ENCODE data around the gene SIGLECL1. TPM values are rescaled to one million over a fixed set of nuclear protein-coding genes. Genes with fewer than 3 reads are reported as not detected.

The SIGLECL1 gene
- total RNA-seq, 1 donor from 2014 or later: not detected

DNA sequence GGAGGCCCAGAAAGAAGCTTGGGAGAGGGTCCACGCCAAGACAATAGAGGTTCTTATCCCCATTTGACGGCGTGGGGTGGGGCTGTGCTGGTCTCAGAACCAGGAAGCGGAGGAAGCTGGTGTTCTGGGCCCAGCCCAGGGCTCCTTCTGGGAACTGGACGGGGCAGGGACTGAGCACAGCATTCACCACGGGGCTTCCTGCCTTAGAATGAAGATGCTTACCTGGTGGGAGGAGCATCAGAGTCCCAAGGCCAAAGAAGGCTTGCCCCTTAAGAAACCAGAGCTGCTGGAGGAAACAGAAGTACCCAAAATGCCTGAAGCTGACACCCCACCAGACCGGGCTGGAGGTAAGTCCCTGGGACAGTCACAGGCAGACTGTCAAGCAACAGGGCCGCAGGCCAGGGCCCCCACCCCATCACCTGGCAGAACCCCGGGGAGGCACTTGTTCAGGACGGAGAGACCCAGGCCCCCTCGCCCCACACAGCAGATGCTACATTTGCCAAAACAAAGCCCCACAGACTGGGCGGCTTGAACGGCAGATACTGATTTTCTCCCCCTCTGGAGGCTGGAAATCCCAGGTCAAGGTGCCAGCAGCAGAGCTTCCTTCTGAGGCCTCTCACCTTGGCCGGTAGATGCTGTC, 42.8 kb downstream of the SIGLECL1 start:
- intact Hi-C loops (cut with DNase I): no loop called here
- DNase-seq (ENCODE audit: missing footprints) (no peak), ATAC-seq (no peak)

DNA sequence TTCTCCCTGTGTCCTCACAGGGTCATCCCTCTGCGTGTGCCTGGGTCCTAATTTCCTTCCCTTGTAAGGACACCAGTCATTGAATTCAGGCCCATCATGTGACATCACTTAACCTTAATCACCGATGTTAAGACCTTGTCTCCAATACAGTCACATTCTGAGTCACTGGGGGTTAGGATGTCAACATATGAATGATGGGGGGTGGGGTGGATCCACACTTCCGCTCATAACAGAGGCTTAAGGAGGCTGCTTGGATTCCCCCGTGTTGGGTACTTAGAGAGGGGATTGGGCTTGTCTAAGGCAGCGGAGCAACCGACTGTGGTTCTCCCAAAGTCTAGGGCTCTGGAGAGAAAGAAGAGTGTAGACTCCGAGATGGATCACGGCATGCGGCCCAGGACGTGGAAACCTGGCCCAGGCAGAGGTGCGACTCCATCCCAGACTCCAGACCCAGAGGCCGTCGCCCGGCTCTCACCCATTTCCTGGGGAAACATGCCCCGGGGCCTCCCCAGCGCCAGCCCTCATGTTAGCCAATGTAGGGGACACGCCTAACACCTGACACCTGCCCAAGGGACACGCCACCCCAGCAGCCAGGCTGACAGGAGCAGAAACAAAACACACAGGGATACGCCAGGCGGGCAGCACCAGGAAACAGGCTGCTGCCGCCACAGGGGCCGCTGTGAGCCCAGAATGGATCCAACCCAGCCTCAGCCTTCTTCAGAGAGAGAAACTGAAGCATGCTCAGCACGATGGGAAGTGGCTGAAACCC, 43.5 kb downstream of the SIGLECL1 start:
- DNase-seq (ENCODE audit: missing footprints) (no peak), ATAC-seq (no peak)
- intact Hi-C loops (cut with DNase I): no loop called here

- intact Hi-C loops (cut with DNase I): no loop called here
- no peak for ATAC-seq
- no peak for DNase-seq (ENCODE audit: missing footprints)
These were observed 44.1 kb downstream of the SIGLECL1 start for GRCh38 chr19:51294977-51295375.

DNA sequence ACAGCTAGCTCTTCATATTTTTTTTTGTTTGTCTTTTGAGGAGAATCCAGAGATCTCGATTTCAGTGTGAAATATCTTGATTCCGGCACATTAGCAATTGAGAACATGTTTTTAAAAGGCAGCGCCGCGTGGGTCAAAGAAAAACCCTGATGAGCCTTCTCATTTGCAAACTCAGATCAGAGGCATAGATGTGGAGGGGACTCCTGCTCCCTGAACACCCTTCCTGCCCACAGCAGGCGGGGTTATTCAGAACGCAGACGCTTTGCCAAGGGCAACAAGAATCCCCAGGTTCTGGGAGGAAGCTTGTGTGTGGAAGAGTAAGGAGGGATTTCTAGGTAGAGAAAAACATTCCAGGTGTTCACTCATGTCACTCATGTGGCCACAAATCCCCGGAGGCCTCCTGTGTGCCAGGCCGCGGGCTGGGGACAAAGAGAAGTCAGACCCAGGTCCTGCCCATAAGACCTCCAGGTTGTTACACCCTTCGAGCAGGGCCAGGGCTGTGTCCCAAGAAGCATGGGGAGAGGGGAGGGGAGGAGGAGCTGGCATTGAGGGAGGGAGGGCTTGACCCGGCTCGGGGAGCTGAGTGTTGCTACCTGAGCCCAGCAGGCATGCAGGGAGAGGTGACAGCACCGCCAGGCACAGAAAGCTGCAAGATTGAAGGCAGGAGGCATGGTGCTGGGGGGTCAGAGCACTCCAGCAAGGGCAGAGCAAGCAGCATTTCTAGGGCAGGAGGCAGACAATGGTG, 44.7 kb downstream of the SIGLECL1 start:
- intact Hi-C loops (cut with DNase I): no loop called here
- ATAC-seq (no peak), DNase-seq (ENCODE audit: missing footprints) (no peak)

DNA sequence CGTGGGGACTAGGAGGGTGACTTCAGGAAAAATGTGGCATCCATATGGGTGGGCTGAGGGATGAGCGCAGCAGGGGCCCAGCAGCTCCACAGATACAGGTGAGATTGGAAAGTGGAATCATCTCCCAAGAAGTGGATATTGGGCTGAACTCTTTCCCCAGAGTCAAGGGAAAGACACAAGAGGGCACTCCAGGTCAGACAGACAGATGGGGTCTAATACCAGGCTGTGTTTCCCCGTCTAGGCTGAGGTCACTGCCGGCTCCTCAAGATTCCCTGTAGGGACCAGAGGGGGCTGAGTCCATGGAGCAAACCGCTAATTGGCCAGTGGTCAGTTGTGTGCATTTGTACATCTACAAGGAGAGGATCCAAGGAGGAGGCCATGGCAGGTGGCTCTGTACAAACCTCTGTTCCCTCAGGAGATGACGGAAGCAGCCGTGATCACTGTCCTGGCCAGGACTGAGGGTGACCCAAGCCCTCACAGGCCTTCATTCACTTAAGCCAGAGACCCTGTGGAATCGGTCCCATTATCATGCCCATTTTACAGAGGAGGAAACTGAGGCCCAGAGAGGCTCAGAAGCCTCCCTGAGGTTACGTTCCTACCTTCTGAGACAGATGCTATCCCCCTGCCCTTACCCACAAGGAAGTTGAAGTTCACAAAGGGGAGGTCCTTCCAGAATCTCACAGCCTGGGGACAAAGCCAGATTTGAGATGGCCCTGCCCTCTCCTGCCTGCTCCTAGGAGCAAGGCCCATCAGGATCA, 45.6 kb downstream of the SIGLECL1 start:
- ATAC-seq (no peak), DNase-seq (ENCODE audit: missing footprints) (no peak)

GRCh38 chr19:51297406-51297805, 46.5 kb downstream of the SIGLECL1 start:
- DNase-seq (ENCODE audit: missing footprints): no peak
- intact Hi-C loops (cut with DNase I): no loop called here
- no peak for ATAC-seq

More for the DNA sequence above, 45.6 kb downstream of the SIGLECL1 start:
- intact Hi-C loops (cut with DNase I): no loop called here

DNA sequence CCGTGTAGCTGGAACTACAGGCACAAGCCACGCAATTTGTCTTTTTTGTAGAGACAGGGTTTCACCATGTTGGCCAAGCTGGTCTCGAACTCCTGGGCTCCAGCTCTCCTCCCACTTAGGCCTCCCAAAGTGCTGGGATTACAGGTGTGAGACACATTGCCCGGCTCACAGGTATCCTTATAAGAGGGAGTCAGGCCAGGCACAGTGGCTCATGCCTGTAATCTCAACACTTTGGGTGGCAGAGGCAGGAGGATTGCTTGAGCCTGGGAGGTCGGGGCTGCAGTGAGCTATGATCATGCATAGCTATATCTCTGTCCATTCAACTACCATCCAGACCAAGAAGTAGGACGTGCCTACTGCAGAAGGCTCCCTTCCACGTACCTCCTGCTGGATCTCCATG, 50.4 kb downstream of the SIGLECL1 start:
- no peak for ATAC-seq
- intact Hi-C loops (cut with DNase I): no loop called here

DNA sequence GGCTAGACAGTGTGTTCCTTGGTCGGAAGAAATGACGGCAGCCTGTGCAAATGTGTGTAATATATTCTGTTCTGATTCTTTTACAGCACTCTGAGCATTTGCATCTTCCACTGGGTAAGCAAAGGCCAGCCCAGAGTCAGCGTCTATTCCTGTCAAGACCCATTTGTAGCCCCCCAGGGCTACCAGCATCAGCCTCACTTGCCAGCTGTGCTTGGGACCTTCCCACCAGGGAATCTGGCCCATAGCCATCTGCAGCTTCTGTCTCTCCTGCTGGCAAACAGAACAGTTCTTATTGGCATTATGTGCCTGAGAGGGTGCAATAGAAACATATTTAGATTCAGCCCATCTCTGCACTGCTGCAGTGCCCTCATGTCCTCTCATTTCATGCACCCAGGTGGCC, 54.6 kb downstream of the SIGLECL1 start:
- no peak for DNase-seq (ENCODE audit: missing footprints)
- ATAC-seq: no peak
- intact Hi-C loops (cut with DNase I): no loop called here

More for the DNA sequence above, 50.4 kb downstream of the SIGLECL1 start:
- DNase-seq (ENCODE audit: missing footprints): no peak

DNA sequence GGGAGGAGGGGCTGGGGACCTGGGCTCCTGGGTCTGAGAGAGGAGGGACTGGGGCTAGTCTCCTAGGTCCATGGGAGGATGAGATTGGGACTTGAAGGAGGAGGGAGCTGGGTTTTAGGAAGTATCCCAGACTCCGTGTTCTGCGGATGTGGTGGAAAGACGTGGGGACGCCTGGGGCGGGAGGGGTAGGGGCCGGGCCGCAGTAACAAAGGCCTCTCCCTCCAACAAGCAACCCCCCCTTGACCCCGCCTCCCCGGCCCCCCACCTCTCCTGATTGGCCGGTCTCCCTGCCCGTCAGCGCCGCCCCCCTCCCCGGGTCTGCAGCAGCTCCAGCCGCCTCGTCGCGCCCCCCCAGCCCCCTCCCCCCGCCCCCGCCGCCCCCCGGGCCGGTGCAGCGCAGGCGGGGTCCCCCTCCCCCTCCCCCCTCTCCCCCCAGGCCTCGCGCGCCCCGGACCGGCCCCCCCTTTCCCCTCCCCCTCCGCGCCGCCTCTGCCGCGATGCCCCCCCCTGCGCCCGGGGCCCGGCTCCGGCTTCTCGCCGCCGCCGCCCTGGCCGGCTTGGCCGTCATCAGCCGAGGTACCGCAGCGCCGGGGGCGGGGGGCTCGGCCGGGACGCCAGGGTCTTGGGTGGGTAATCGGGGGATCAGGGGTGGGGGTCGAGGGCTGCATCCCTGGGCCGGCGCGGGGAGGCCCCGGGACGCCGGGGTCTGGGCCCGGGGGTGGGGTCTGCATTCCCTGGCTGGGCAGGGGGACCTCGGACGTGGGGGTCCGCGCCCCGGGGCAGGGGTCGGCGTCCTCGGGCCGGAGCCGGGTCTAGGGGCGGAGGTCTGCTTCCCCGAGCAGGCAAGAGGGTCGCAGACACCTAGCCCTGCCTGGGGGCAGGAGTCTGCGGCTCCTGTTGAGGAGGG, 60.7 kb downstream of the SIGLECL1 start, which contains the start of gene IGLON5:
Gene IGLON5 (plus strand): TSS at position 294 of the 907 bp plus-strand sequence. CDS start 204 bp downstream, at position 498.
- intact Hi-C loops (cut with DNase I): no loop called here
- no peak for ATAC-seq
- no peak for DNase-seq (ENCODE audit: missing footprints)

GRCh38 chr19:51316688-51317087, 65.8 kb downstream of the SIGLECL1 start:
- DNase-seq (ENCODE audit: missing footprints) (no peak), ATAC-seq (no peak)
- intact Hi-C loops (cut with DNase I): no loop called here

DNA sequence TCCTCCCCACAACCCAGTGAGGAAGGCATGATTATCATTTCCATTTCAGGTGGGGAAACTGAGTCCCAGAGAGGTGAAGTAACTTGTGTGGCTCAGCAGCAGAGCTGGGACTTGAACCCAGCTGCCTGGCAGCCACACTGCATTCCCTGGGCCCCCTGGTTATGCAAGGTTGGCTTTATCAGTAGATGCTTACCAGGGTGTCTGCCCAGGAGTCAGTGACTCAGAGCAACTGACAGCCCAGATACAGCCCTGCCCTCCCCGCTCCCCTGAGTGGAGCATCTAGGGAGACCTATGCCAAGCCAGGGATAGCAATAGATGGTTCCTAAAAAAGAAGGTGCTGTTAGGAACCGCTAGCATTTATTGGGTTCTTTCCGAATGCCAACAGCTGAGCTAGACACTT, 66.5 kb downstream of the SIGLECL1 start:
- intact Hi-C loops (cut with DNase I): no loop called here
- DNase-seq (ENCODE audit: missing footprints): no peak
- no peak for ATAC-seq

GRCh38 chr19:51317968-51318367, 67.1 kb downstream of the SIGLECL1 start:
- ATAC-seq (no peak), DNase-seq (ENCODE audit: missing footprints) (no peak)
- intact Hi-C loops (cut with DNase I): no loop called here

Small RNAs within 50 kb of the gene (microRNA-seq; reads per million reads assigned to microRNA genes)
- gene MIR8074: not detected

Other genes with a start within 250 kb of the SIGLECL1 start
- gene KLK8, start 249.5 kb upstream of the SIGLECL1 start, total RNA-seq: not detected
- not detected for gene KLK10, start 231.4 kb upstream of the SIGLECL1 start, total RNA-seq
- not detected for gene KLK11, start 224.5 kb upstream of the SIGLECL1 start, total RNA-seq
- not detected for gene KLK12, start 216.1 kb upstream of the SIGLECL1 start, total RNA-seq
- gene KLK13, start 186.0 kb upstream of the SIGLECL1 start, total RNA-seq: not detected
- 2.8 TPM for gene KLK14, start 168.2 kb upstream of the SIGLECL1 start, total RNA-seq
- 5.2 TPM for gene CTU1, start 142.7 kb upstream of the SIGLECL1 start, total RNA-seq
- gene SIGLEC9, start 126.2 kb upstream of the SIGLECL1 start, total RNA-seq: 2.9 TPM
- 0.87 TPM for gene SIGLEC7, start 108.8 kb upstream of the SIGLECL1 start, total RNA-seq
- 6.5 TPM for gene CD33, start 26.0 kb upstream of the SIGLECL1 start, total RNA-seq
- gene IGLON5, start 60.6 kb downstream of the SIGLECL1 start, total RNA-seq: not detected
- gene VSIG10L, start 91.1 kb downstream of the SIGLECL1 start, total RNA-seq: 0.51 TPM
- 497 TPM for gene ETFB, start 115.3 kb downstream of the SIGLECL1 start, total RNA-seq
- gene CLDND2, start 117.9 kb downstream of the SIGLECL1 start, total RNA-seq: 1.7 TPM
- 3.5 TPM for gene NKG7, start 121.6 kb downstream of the SIGLECL1 start, total RNA-seq
- gene LIM2, start 136.9 kb downstream of the SIGLECL1 start, total RNA-seq: not detected
- not detected for gene C19orf84, start 139.5 kb downstream of the SIGLECL1 start, total RNA-seq
- gene SIGLEC10, start 166.6 kb downstream of the SIGLECL1 start, total RNA-seq: 1.1 TPM
- gene SIGLEC8, start 207.4 kb downstream of the SIGLECL1 start, total RNA-seq: 0.08 TPM
- not detected for gene CEACAM18, start 227.5 kb downstream of the SIGLECL1 start, total RNA-seq

Data from Right ventricle myocardium inferior (tissue), 1 donor.